ENCODE measurements around the gene DDX6. TPM values are rescaled to one million over a fixed set of nuclear protein-coding genes. Genes with fewer than 3 reads are reported as not detected.

Gene DDX6
- total and polyA plus RNA-seq, 10 of the 15 experiments (the other 5 are each of a cell fraction or from before 2014, with no cell fraction given) = 6.6 to 119 (median 48.8) TPM

DNA sequence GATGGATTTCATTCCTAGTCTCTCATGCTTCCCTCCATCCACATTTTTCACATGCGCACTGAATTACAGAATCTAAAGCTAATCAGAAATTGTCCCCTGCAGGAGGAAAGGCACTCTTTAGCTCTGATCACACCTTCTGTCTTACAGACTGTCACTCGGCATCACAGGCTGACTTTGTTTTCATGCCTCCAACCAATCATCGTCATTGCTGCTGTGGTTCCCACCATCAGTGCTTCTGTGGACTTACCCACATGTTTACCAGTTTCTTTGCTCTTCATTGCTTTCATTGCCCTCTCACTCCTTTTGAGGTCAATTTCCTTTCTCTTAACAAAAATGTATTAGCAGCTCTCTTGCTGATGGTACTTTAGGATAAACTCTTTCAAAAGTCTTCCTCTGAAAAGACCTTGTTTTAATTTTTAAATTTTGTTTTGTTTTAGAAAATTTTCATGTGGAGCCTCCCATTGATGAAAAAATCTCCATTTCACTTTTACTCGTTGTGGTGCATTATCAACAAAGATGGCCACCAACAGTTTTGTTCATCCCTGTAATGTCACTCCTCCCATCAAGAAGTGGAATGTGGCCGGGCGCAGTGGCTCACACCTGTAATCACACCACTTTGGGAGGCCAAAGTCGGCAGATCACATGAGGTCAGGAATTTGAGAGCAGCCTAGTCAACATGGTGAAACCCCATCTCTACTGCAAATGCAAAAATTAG, 91.3 kb downstream of the DDX6 start:
- intact Hi-C loops (cut with micrococcal nuclease; ENCODE audit: unreplicated experiment) = loop anchor here (5.0 kb wide), 2 partner anchors 33 to 88 kb away; no protein-coding TSS in a partner anchor
- in situ Hi-C loops (cut with MboI) = no loop called here
- POLR2A ChIA-PET = interaction anchor here (0.7 kb wide), 1 partner anchor 363 kb away, joined by 5 read pairs; no protein-coding TSS in a partner anchor
- no peaks in the 10 kb centered on the region for H3K79me2 ChIP-seq (ENCODE audit: control insufficient read depth, insufficient read depth, low read length)
- H3K9ac ChIP-seq (ENCODE audit: control insufficient read depth, insufficient read depth, low read length) = no peak overlapping the region
- peaks cover 32% of the 10 kb centered on the region for H3K4me1 ChIP-seq (ENCODE audit: control insufficient read depth, insufficient read depth, low read length)
- FAIRE-seq = no peak
- CTCF ChIA-PET = interaction anchor here (0.7 to 2.0 kb wide), 3 partner anchors 9 to 184 kb away, joined by 3 to 6 read pairs (median 3); partner anchors contain the start of gene CXCR5
- no peak for ATAC-seq
- no peak overlapping the region for H2AFZ ChIP-seq (ENCODE audit: control insufficient read depth, low read depth, low read length)
- no peaks in the 10 kb centered on the region for H3K36me3 ChIP-seq (ENCODE audit: control insufficient read depth in 2 of 2, insufficient read depth in 2 of 2, low read length in 1 of 2)
- RAD21 ChIA-PET (ENCODE audit: unreplicated experiment) = interaction anchor here (0.6 to 1.2 kb wide), 2 partner anchors 46 to 99 kb away, joined by 3 to 4 read pairs; no protein-coding TSS in a partner anchor
- no peak for DNase-seq (ENCODE audit: low read depth, low spot score)
- no peak overlapping the region for H3K4me2 ChIP-seq (ENCODE audit: control insufficient read depth, insufficient read depth)
- TF ChIP-seq DPF2 (IDR thresholded peaks at IDR 0.05) = no peak
- TF ChIP-seq SRF (IDR thresholded peaks at IDR 0.05; ENCODE audit: low read depth in 2 of 2, low read length in 2 of 2) = no peak
- TF ChIP-seq KDM1A (IDR thresholded peaks at IDR 0.05; ENCODE audit: borderline replicate concordance) = no peak
- no peak for TF ChIP-seq MYB (IDR thresholded peaks at IDR 0.05; ENCODE audit: borderline replicate concordance, low read depth, low read length)
- TF ChIP-seq, protein P1, sequence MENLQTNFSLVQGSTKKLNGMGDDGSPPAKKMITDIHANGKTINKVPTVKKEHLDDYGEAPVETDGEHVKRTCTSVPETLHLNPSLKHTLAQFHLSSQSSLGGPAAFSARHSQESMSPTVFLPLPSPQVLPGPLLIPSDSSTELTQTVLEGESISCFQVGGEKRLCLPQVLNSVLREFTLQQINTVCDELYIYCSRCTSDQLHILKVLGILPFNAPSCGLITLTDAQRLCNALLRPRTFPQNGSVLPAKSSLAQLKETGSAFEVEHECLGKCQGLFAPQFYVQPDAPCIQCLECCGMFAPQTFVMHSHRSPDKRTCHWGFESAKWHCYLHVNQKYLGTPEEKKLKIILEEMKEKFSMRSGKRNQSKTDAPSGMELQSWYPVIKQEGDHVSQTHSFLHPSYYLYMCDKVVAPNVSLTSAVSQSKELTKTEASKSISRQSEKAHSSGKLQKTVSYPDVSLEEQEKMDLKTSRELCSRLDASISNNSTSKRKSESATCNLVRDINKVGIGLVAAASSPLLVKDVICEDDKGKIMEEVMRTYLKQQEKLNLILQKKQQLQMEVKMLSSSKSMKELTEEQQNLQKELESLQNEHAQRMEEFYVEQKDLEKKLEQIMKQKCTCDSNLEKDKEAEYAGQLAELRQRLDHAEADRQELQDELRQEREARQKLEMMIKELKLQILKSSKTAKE (IDR thresholded peaks at IDR 0.05; ENCODE audit: low read depth, poor library complexity, severe bottlenecking) = no peak
- TF ChIP-seq CBFB (IDR thresholded peaks at IDR 0.05; ENCODE audit: low read depth) = no peak
- no peak for TF ChIP-seq SP1 (IDR thresholded peaks at IDR 0.05; ENCODE audit: low read depth, low read length)
- no peak for TF ChIP-seq TCF3 (IDR thresholded peaks at IDR 0.05; ENCODE audit: borderline replicate concordance, insufficient read depth, low read depth, low read length)
- TF ChIP-seq E4F1 (IDR thresholded peaks at IDR 0.05; ENCODE audit: borderline replicate concordance, partially characterized antibody) = no peak
- TF ChIP-seq SMC3 (IDR thresholded peaks at IDR 0.05; ENCODE audit: borderline replicate concordance, low read length) = no peak
- no peak for TF ChIP-seq SUPT20H (IDR thresholded peaks at IDR 0.05; ENCODE audit: borderline replicate concordance, control insufficient read depth, low read depth, low read length)
- no peak for TF ChIP-seq CHD2 (IDR thresholded peaks at IDR 0.05; ENCODE audit: borderline replicate concordance, low read depth, low read length)
- TF ChIP-seq, protein P2, sequence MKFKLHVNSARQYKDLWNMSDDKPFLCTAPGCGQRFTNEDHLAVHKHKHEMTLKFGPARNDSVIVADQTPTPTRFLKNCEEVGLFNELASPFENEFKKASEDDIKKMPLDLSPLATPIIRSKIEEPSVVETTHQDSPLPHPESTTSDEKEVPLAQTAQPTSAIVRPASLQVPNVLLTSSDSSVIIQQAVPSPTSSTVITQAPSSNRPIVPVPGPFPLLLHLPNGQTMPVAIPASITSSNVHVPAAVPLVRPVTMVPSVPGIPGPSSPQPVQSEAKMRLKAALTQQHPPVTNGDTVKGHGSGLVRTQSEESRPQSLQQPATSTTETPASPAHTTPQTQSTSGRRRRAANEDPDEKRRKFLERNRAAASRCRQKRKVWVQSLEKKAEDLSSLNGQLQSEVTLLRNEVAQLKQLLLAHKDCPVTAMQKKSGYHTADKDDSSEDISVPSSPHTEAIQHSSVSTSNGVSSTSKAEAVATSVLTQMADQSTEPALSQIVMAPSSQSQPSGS (IDR thresholded peaks at IDR 0.05; ENCODE audit: low read length) = no peak
- H3K27me3 ChIP-seq (replicated peaks in 1 of 2; ENCODE audit: control insufficient read depth in 2 of 2, insufficient read depth in 2 of 2, low read length in 1 of 2) = no peaks in the 10 kb centered on the region
- no peak overlapping the region for H3K27ac ChIP-seq (ENCODE audit: control insufficient read depth, insufficient read depth)
- 77% methylated on average over 7 of the region's 7 CpGs for WGBS (ENCODE audit: insufficient coverage, insufficient replicate concordance, low lambda C conversion rate, missing lambda C conversion rate)
- BruUV-seq (replicated peaks) = no TSS peak
- no peak overlapping the region for H3K4me3 ChIP-seq
- no peaks in the 10 kb centered on the region for H4K20me1 ChIP-seq (ENCODE audit: control insufficient read depth, insufficient read depth)
- H3K9me3 ChIP-seq (replicated peaks; ENCODE audit: control insufficient read depth, insufficient read depth, low read length) = peaks cover 6% of the 10 kb centered on the region; the same call in 2 of the 3 replicates
- SMC1A ChIA-PET (ENCODE audit: uncharacterized antibody, unreplicated experiment) = interaction anchor here (0.6 kb wide), 2 partner anchors 96 to 156 kb away, joined by 3 read pairs; no protein-coding TSS in a partner anchor
